CD4-positive, alpha-beta T cell (primary cell): Measurements from ENCODE around the gene CLIC5. TPM values are rescaled to one million over a fixed set of nuclear protein-coding genes. Genes with fewer than 3 reads are reported as not detected.
A peak's percentile ranks its signal among the peaks of the same experiment; 100 is the strongest.

Experiments used
- ATAC-seq: fragments of 200-7000 bp; cut with Tn5 transposase; one replicate; pipeline ENCODE4 v1.10.0; 2022; ENCODE audit warnings: mild to moderate bottlenecking; ENCODE audit not compliant: poor library complexity
- CTCF ChIA-PET: fragments of 350-600 bp; sonication (Branson Sonifier 250); formaldehyde crosslinking; loops from one replicate; lab custom pipeline; 2021; ENCODE audit warnings: antibody characterized with exemption, inconsistent platforms; lab: Charles Lee
- POLR2A ChIA-PET: fragments of 350-600 bp; sonication (Branson Sonifier 250); formaldehyde crosslinking; loops from one replicate; lab custom pipeline; 2021; ENCODE audit warnings: antibody characterized with exemption, inconsistent platforms; lab: Charles Lee
- DNase-seq, 14 experiments: peaks; one replicate each; pipeline ENCODE4 v3.0.0-alpha.2; 2013 to 2020; ENCODE audit warnings: mixed read lengths in 2 of 14
- H3K27ac ChIP-seq, 2 donors: one replicate each; pipeline versions ENCODE4 v1.5.1 to v1.7.0; 2013; ENCODE audit warnings: low read length in 2 of 2, low read depth in 1 of 2, mild to moderate bottlenecking in 1 of 2
- H3K27me3 ChIP-seq, 2 experiments: 1 replicate in 1 of 2; 2 replicates in 1 of 2; pipeline versions ENCODE4 v1.6.1 to v1.7.0; 2013; ENCODE audit warnings: low read length in 2 of 2, control low read depth in 1 of 2, mild to moderate bottlenecking in 1 of 2, moderate library complexity in 1 of 2; ENCODE audit not compliant: insufficient read depth in 2 of 2, control insufficient read depth in 1 of 2
- H3K36me3 ChIP-seq: one replicate; pipeline ENCODE4 v1.6.1; 2013; ENCODE audit warnings: low read length, control low read depth; ENCODE audit not compliant: insufficient read depth
- H3K4me1 ChIP-seq: one replicate; pipeline ENCODE4 v1.6.1; 2013; ENCODE audit warnings: low read length, control low read depth; ENCODE audit not compliant: insufficient read depth
- H3K4me3 ChIP-seq: one replicate; pipeline ENCODE4 v1.5.1; 2013; ENCODE audit warnings: mild to moderate bottlenecking, low read length, moderate library complexity
- H3K9me3 ChIP-seq, 2 experiments: 1 replicate in 1 of 2; 2 replicates in 1 of 2; pipeline versions ENCODE4 v1.6.1 to v1.7.0; 2013; ENCODE audit warnings: low read length in 2 of 2, mild to moderate bottlenecking in 2 of 2, control low read depth in 1 of 2, moderate library complexity in 1 of 2; ENCODE audit not compliant: control insufficient read depth in 1 of 2, insufficient read depth in 1 of 2
- H3K27ac Mint-ChIP-seq: one replicate; pipeline ENCODE4 v1.8.0; 2020; ENCODE audit warnings: mixed read lengths
- H3K27me3 Mint-ChIP-seq: one replicate; pipeline ENCODE4 v1.8.0; 2021; ENCODE audit warnings: mixed read lengths
- H3K36me3 Mint-ChIP-seq: one replicate; pipeline ENCODE4 v1.8.0; 2021; ENCODE audit warnings: low read depth, mixed read lengths
- H3K4me1 Mint-ChIP-seq: one replicate; pipeline ENCODE4 v1.8.0; 2021; ENCODE audit warnings: low read depth, mixed read lengths
- H3K4me3 Mint-ChIP-seq: one replicate; pipeline ENCODE4 v1.8.0; 2020; ENCODE audit warnings: mild to moderate bottlenecking, mixed read lengths
- H3K9me3 Mint-ChIP-seq: one replicate; pipeline ENCODE4 v1.8.0; 2020; ENCODE audit warnings: mixed read lengths
- intact Hi-C, 2 experiments: fragments of 100-400 bp; cut with DNase I in 1 of 2; cut with micrococcal nuclease in 1 of 2; formaldehyde crosslinking; loops; one replicate each; pipeline versions ENCODE4 v1.15.1 to v1.9.0; 2023 to 2025; cut with DNase I, micrococcal nuclease
- total RNA-seq, 174 experiments: library from RNA in 2 of 174; stranded (reverse) in 2 of 174; gene quantifications; one replicate each; pipeline ENCODE4 v1.2.3 and lab custom pipeline; 2021 to 2026
- TF ChIP-seq, protein P1 (sequence below): fragments of 200-600 bp; IDR thresholded peaks from one replicate; pipeline ENCODE4 v1.8.0; 2022; ENCODE audit warnings: antibody characterized with exemption, mild to moderate bottlenecking

CLIC5 gene
- total RNA-seq, 2 experiments from 2014 or later: 2.5 to 2.8 TPM

DNA sequence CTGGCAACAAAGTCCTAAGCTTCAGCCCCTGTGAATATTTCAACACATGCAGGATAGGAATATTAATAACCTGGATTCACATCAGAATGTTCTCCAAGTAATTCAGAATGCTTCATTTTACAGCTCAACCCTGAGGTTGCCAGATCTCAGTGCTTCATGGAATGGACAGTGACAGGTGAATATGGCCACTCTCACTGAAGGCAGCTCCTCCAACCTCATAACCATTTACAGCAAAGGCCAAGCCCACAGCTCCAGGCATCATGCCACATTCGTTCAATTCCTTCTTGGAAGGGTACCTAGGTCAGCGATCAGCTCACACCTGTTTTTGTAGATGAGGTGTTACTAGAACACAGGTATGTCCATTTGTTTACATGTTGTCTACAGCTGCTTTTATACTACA lies 17.1 kb downstream of the CLIC5 start:
- ChIA-PET POLR2A (interaction anchor here (0.7 kb wide), 1 partner anchor 16 kb away, joined by 3 read pairs; no protein-coding TSS in a partner anchor), CTCF (no interaction called here)
- no peak overlapping the region for H3K27ac Mint-ChIP-seq

GRCh38 chr6:45997875-45998506 lies 17.7 kb downstream of the CLIC5 start:
- intact Hi-C loops: no loop called here
- H3K4me1 Mint-ChIP-seq: no peaks in the 10 kb centered on the region
- H3K27ac ChIP-seq: no peak overlapping the region
- peaks cover 0 to 3% of the 10 kb centered on the region in 2 experiments for H3K9me3 ChIP-seq
- TF ChIP-seq, protein P1, sequence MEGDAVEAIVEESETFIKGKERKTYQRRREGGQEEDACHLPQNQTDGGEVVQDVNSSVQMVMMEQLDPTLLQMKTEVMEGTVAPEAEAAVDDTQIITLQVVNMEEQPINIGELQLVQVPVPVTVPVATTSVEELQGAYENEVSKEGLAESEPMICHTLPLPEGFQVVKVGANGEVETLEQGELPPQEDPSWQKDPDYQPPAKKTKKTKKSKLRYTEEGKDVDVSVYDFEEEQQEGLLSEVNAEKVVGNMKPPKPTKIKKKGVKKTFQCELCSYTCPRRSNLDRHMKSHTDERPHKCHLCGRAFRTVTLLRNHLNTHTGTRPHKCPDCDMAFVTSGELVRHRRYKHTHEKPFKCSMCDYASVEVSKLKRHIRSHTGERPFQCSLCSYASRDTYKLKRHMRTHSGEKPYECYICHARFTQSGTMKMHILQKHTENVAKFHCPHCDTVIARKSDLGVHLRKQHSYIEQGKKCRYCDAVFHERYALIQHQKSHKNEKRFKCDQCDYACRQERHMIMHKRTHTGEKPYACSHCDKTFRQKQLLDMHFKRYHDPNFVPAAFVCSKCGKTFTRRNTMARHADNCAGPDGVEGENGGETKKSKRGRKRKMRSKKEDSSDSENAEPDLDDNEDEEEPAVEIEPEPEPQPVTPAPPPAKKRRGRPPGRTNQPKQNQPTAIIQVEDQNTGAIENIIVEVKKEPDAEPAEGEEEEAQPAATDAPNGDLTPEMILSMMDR: no peak
- ATAC-seq (no peak), DNase-seq (no peak)
- peaks cover 3% of the 10 kb centered on the region for H3K36me3 ChIP-seq
- CTCF ChIA-PET: no interaction called here
- no peak overlapping the region for H3K4me3 Mint-ChIP-seq
- no peaks in the 10 kb centered on the region for H3K36me3 Mint-ChIP-seq
- H3K27me3 Mint-ChIP-seq: no peaks in the 10 kb centered on the region
- POLR2A ChIA-PET: no interaction called here
- no peaks in the 10 kb centered on the region for H3K27me3 ChIP-seq
- no peaks in the 10 kb centered on the region for H3K4me1 ChIP-seq
- H3K27ac Mint-ChIP-seq: no peak overlapping the region
- no peaks in the 10 kb centered on the region for H3K9me3 Mint-ChIP-seq
- H3K4me3 ChIP-seq: no peak overlapping the region

More for the DNA sequence above, 17.1 kb downstream of the CLIC5 start:
- Histone ChIP-seq H3K27me3 (no peaks in the 10 kb centered on the region), H3K4me3 (no peak overlapping the region), H3K27ac (no peak overlapping the region), H3K4me1 (no peaks in the 10 kb centered on the region), H3K36me3 (peaks cover 3% of the 10 kb centered on the region), H3K9me3 (peaks cover 0 to 3% of the 10 kb centered on the region in 2 experiments)
- ATAC-seq: no peak
- no peaks in the 10 kb centered on the region for H3K9me3 Mint-ChIP-seq
- H3K4me3 Mint-ChIP-seq: no peak overlapping the region
- H3K4me1 Mint-ChIP-seq: no peaks in the 10 kb centered on the region
- H3K27me3 Mint-ChIP-seq: no peaks in the 10 kb centered on the region
- TF ChIP-seq, protein P1: no peak
- no peak for DNase-seq
- H3K36me3 Mint-ChIP-seq: no peaks in the 10 kb centered on the region
- intact Hi-C loops: no loop called here

GRCh38 chr6:45991189-45991588 lies 24.5 kb downstream of the CLIC5 start:
- Mint-ChIP-seq H3K27ac (no peak overlapping the region), H3K4me3 (no peak overlapping the region), H3K36me3 (no peaks in the 10 kb centered on the region), H3K27me3 (no peaks in the 10 kb centered on the region), H3K9me3 (no peaks in the 10 kb centered on the region), H3K4me1 (no peaks in the 10 kb centered on the region)
- Histone ChIP-seq H3K27ac (no peak overlapping the region), H3K4me3 (no peak overlapping the region), H3K9me3 (peaks cover 0 to 3% of the 10 kb centered on the region in 2 experiments), H3K36me3 (no peaks in the 10 kb centered on the region), H3K4me1 (no peaks in the 10 kb centered on the region), H3K27me3 (no peaks in the 10 kb centered on the region)
- POLR2A ChIA-PET: interaction anchor here (1.4 kb wide), 1 partner anchor 20 kb away, joined by 4 read pairs; no protein-coding TSS in a partner anchor
- ATAC-seq: no peak
- DNase-seq: peak in 1 of 14 experiments; percentile 11
- CTCF ChIA-PET: interaction anchor here (0.8 to 1.1 kb wide), 3 partner anchors 13 to 22 kb away, joined by 3 read pairs; no protein-coding TSS in a partner anchor
- TF ChIP-seq, protein P1: peak; percentile 22
- intact Hi-C loops: no loop called here
